Measurements from ENCODE around the gene KDM5B. TPM values are rescaled to one million over a fixed set of nuclear protein-coding genes. Genes with fewer than 3 reads are reported as not detected.
A peak's percentile ranks its signal among the peaks of the same experiment; 100 is the strongest.
"Not testable (repeated sequence)": the region's sequence is repeated elsewhere in the genome, so short reads cannot be mapped to it uniquely, and the experiment has no call there.

Gene KDM5B
- total RNA-seq, 2 experiments from 2014 or later = 38.4 to 39.4 TPM

DNA sequence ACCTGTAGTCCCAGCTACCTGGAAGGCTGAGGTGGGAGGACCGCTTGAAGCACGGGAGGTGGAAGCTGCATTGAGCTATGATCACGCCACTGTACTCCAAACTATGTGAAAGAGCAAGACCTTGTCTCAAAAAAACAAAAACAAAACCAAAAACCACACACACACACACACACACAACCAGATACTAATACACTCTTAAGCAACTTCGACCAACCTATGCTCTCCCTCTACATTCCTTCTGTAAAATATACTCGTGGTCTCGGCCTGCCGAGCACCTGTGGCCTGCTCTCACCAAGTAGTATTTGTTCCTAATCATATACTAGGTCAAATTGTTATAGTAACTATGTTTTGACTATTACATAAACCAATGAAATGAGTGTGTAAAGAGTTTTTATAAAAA, 84.5 kb downstream of the KDM5B start:
- Mint-ChIP-seq H3K4me1 (ENCODE audit: low read depth) (peaks cover 2% of the 10 kb centered on the region), H3K27me3 (no peaks in the 10 kb centered on the region), H3K27ac (no peak overlapping the region), H3K9me3 (no peaks in the 10 kb centered on the region), H3K4me3 (no peak overlapping the region), H3K36me3 (peaks cover 3% of the 10 kb centered on the region)
- intact Hi-C loops (cut with micrococcal nuclease) = no loop called here
- ChIA-PET POLR2A (no interaction called here), CTCF (interaction anchor here (1.0 kb wide), 1 partner anchor 538 kb away, joined by 3 read pairs; no protein-coding TSS in a partner anchor)
- no peak for DNase-seq

- intact Hi-C loops (cut with micrococcal nuclease); H3K4me3 Mint-ChIP-seq; H3K4me1 Mint-ChIP-seq (ENCODE audit: low read depth); DNase-seq; POLR2A ChIA-PET; H3K9me3 Mint-ChIP-seq; H3K36me3 Mint-ChIP-seq; H3K27me3 Mint-ChIP-seq; H3K27ac Mint-ChIP-seq: not testable (repeated sequence)
- CTCF ChIA-PET = interaction anchor here (1.0 kb wide), 1 partner anchor 538 kb away, joined by 3 read pairs; no protein-coding TSS in a partner anchor
Measured at GRCh38 chr1:202723046-202723445, 85.2 kb downstream of the KDM5B start.

GRCh38 chr1:202716654-202717053, 91.6 kb downstream of the KDM5B start:
- ChIA-PET POLR2A (no interaction called here), CTCF (interaction anchor here (2.9 kb wide), 1 partner anchor 524 kb away, joined by 14 read pairs; the partner anchor contains the start of gene LGR6)
- Mint-ChIP-seq H3K4me3 (no peak overlapping the region), H3K27ac (no peak overlapping the region), H3K27me3 (peaks cover 14% of the 10 kb centered on the region), H3K4me1 (ENCODE audit: low read depth) (peaks cover 2% of the 10 kb centered on the region), H3K36me3 (no peaks in the 10 kb centered on the region), H3K9me3 (no peaks in the 10 kb centered on the region)
- DNase-seq = no peak
- intact Hi-C loops (cut with micrococcal nuclease) = loop anchor here (5.0 to 10.0 kb wide), 2 partner anchors 254 to 532 kb away; no protein-coding TSS in a partner anchor

GRCh38 chr1:202714202-202714601, 94.0 kb downstream of the KDM5B start:
- H3K9me3 Mint-ChIP-seq; H3K4me1 Mint-ChIP-seq (ENCODE audit: low read depth); H3K4me3 Mint-ChIP-seq; DNase-seq; H3K36me3 Mint-ChIP-seq; H3K27ac Mint-ChIP-seq: not testable (repeated sequence)
- ChIA-PET CTCF (interaction anchor here (2.9 kb wide), 1 partner anchor 521 kb away, joined by 14 read pairs; the partner anchor contains the start of gene LGR6), POLR2A (interaction anchor here (0.6 kb wide), 1 partner anchor 1823 kb away, joined by 7 read pairs; no protein-coding TSS in a partner anchor)
- intact Hi-C loops (cut with micrococcal nuclease) = loop anchor here (10.0 kb wide), 1 partner anchor 529 kb away; no protein-coding TSS in a partner anchor
- peaks cover 30% of the 10 kb centered on the region for H3K27me3 Mint-ChIP-seq

- Mint-ChIP-seq H3K36me3 (no peaks in the 10 kb centered on the region), H3K9me3 (no peaks in the 10 kb centered on the region), H3K27ac (no peak overlapping the region), H3K4me3 (no peak overlapping the region), H3K4me1 (ENCODE audit: low read depth) (peaks cover 3% of the 10 kb centered on the region), H3K27me3 (peaks cover 40% of the 10 kb centered on the region)
- ChIA-PET CTCF (interaction anchor here (1.1 to 1.4 kb wide), 2 partner anchors 520 to 524 kb away, joined by 3 to 6 read pairs; partner anchors contain the start of gene LGR6), POLR2A (interaction anchor here (0.6 kb wide), 1 partner anchor 139 kb away, joined by 3 read pairs; no protein-coding TSS in a partner anchor)
- intact Hi-C loops (cut with micrococcal nuclease) = loop anchor here (10.0 kb wide), 1 partner anchor 528 kb away; no protein-coding TSS in a partner anchor
- DNase-seq = no peak
Measured at GRCh38 chr1:202713110-202713509, 95.1 kb downstream of the KDM5B start.

- CTCF ChIA-PET = interaction anchor here (1.1 to 1.4 kb wide), 2 partner anchors 519 to 523 kb away, joined by 3 to 6 read pairs; partner anchors contain the start of gene LGR6
- DNase-seq = no peak
Measured at GRCh38 chr1:202711949-202712635, 96.1 kb downstream of the KDM5B start.

DNA sequence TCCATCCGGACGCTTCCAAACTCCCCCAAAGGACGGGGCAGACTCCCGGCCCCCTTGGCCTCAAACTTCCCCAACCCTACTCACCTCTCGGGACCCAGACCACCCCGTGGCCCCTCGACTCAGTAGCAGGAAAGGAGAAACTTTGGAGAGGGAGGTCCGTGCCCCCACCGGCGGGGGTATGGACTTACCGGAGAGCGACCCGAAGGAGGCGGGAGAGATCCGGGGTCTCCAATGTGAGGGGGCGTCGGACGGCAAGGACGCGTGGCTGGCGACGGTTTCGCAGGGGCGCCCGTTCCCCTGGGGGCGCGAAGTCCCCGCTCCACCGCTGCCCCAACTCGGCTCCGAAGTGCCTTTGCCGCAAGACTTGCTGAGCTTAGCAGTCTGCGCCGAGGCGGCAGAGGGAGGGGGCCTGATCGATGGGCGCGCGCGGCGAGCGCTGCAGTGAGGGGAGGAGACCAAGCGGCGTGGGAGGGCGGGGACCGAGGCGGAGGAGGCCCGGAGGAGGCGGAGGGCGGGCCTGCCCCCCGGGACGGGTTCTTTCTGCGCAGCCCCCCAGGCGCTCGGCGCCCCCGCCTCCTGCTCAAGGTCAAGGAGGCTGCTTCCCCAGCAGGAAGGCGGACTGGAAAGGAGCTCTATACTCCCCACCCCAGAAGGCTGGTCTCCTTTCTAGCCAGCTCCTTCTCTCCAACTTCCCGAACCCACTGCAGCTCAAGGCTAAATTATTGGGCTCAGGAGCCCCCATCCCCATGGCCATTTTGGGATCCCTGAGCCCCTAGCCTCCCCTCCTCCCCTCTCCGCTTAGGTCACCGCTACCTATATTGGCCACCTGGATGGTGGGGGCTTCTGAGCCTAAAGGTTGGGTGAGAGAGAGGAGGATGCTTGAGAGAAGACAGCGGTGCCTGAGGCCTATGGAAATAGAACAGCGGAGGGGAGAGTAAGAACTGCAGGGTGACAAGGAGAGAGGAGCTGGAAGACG, 97.9 kb downstream of the KDM5B start, which contains the start of gene SYT2:
TSS of gene SYT2 (minus strand) at position 385 of the 976 bp plus-strand sequence. CDS start 104,682 bp downstream, outside the sequence.
- H3K27ac Mint-ChIP-seq = no peak within 1 kb of the TSS
- no peaks in the 10 kb centered on the region for H3K9me3 Mint-ChIP-seq
- no peak within 1 kb of the TSS for H3K4me3 Mint-ChIP-seq
- H3K27me3 Mint-ChIP-seq = peaks cover 57% of the 10 kb centered on the region
- peaks cover 3% of the 10 kb centered on the region for H3K4me1 Mint-ChIP-seq (ENCODE audit: low read depth)
- CTCF ChIA-PET = interaction anchor here (0.6 to 1.4 kb wide), 3 partner anchors 9 to 139 kb away, joined by 3 to 4 read pairs (median 4); no protein-coding TSS in a partner anchor
- POLR2A ChIA-PET = no interaction called here
- intact Hi-C loops (cut with micrococcal nuclease) = loop anchor here (10.0 kb wide), 1 partner anchor 526 kb away; no protein-coding TSS in a partner anchor
- peak; percentile 18 for DNase-seq
- H3K36me3 Mint-ChIP-seq = no peaks in the 10 kb centered on the region

More at GRCh38 chr1:202711949-202712635, 96.1 kb downstream of the KDM5B start:
- POLR2A ChIA-PET = no interaction called here
- peaks cover 47% of the 10 kb centered on the region for H3K27me3 Mint-ChIP-seq
- no peaks in the 10 kb centered on the region for H3K36me3 Mint-ChIP-seq
- H3K27ac Mint-ChIP-seq = no peak overlapping the region
- peaks cover 3% of the 10 kb centered on the region for H3K4me1 Mint-ChIP-seq (ENCODE audit: low read depth)
- no peaks in the 10 kb centered on the region for H3K9me3 Mint-ChIP-seq
- intact Hi-C loops (cut with micrococcal nuclease) = loop anchor here (10.0 kb wide), 1 partner anchor 527 kb away; no protein-coding TSS in a partner anchor
- H3K4me3 Mint-ChIP-seq = no peak overlapping the region

DNA sequence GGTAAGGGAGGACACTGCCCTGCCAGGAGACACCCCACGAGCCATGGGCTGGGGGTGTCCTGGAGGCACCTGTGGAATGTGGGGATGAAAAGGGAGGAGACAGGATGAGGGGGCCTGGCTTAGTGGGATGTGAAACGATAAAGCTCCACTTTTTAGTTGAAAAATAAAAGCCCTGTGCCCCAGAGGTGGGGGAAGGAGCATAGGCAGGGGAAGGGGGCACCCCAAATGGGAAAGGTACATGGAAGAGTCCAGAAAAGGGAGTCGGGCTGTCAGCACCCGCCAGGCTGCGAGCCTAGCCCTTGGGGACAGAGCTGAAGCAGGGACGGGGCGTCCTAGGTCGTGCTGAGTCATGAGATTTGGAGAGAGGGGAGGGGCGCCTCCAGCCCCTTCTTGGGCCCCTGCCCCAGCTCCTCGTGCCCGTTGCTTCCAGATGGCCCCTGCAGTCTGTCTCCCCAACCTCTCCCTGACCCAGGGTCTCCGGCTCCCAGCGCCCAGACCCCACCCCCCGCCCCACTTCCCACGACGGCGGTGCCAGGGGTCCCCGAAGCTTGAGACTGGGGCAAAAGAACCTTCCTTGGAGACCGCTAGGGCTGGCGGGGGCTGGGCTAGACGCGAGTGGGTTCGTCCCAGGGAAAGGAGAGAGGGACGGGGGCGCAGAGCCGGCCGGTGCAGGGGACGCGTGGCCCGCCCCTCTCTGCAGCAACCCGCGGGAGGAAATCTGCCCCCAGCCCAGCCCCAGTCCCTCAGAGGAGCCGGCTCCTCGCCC, 98.8 kb downstream of the KDM5B start:
- Mint-ChIP-seq H3K27ac (no peak overlapping the region), H3K36me3 (no peaks in the 10 kb centered on the region), H3K4me3 (no peak overlapping the region), H3K9me3 (no peaks in the 10 kb centered on the region), H3K4me1 (ENCODE audit: low read depth) (peaks cover 3% of the 10 kb centered on the region), H3K27me3 (peaks cover 59% of the 10 kb centered on the region)
- no peak for DNase-seq
- intact Hi-C loops (cut with micrococcal nuclease) = loop anchor here (10.0 kb wide), 1 partner anchor 525 kb away; no protein-coding TSS in a partner anchor
- ChIA-PET CTCF (interaction anchor here (0.9 to 1.4 kb wide), 2 partner anchors 10 to 138 kb away, joined by 3 to 4 read pairs; no protein-coding TSS in a partner anchor), POLR2A (no interaction called here)

DNA sequence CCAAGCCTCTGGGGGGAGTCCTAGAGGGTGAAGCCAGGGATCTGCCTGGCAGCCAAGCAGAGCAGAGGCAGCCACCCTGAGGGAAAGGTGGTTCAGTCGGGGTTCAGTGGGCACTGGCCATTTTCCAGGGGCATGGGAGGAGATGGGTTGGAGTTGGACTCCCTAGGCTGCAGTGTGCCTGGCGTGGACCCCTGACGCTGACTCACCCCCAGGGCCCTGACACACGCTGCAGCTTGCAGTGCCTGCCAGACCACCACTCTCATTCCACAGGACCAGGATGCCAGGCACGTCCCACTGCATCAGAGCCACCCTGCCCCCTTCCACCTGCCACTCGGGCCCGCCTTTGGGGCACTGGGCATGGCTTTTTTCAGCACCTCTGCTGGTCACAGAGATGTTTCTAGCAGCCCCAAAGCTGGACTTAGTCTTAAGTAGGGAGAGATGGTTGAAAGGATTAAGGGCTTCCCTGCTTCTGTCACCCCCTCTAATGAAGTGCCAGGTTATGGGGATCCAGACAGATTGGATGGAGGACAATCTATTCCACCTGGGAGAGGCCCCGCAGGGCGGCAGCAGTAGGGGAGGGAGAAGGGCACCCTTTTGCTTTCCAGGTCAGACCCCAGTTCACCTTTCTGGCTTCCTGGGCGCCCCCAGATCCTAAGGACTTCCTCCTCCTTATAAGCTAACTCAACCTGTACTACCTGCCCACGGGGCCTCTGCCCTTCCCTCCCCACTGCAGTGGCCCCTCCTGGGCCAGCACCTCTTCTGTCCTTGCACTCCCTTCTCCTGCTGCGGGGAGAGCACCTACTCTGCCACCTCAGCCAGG, 99.6 kb downstream of the KDM5B start:
- Mint-ChIP-seq H3K9me3 (no peaks in the 10 kb centered on the region), H3K27me3 (peaks cover 64% of the 10 kb centered on the region), H3K27ac (no peak overlapping the region), H3K4me1 (ENCODE audit: low read depth) (peaks cover 3% of the 10 kb centered on the region), H3K36me3 (no peaks in the 10 kb centered on the region), H3K4me3 (no peak overlapping the region)
- CTCF ChIA-PET = no interaction called here
- POLR2A ChIA-PET = no interaction called here
- intact Hi-C loops (cut with micrococcal nuclease) = no loop called here
- DNase-seq = no peak

GRCh38 chr1:202706851-202707250, 101.4 kb downstream of the KDM5B start:
- DNase-seq = no peak
- Mint-ChIP-seq H3K9me3 (no peaks in the 10 kb centered on the region), H3K36me3 (no peaks in the 10 kb centered on the region), H3K4me1 (ENCODE audit: low read depth) (peaks cover 3% of the 10 kb centered on the region), H3K4me3 (no peak overlapping the region), H3K27me3 (peaks cover 56% of the 10 kb centered on the region), H3K27ac (no peak overlapping the region)
- CTCF ChIA-PET = no interaction called here
- intact Hi-C loops (cut with micrococcal nuclease) = no loop called here
- POLR2A ChIA-PET = no interaction called here

Data from activated CD4-positive, alpha-beta memory T cell treated with anti-CD3 and anti-CD28 coated beads for 36 hours (primary cell).